PC-9 (cell line): ENCODE measurements around the gene CNNM2. TPM values are rescaled to one million over a fixed set of nuclear protein-coding genes. Genes with fewer than 3 reads are reported as not detected.

Source experiments
- BruUV-seq: library from RNA; stranded (reverse); fragments of 400-500 nt; replicated peaks from 2 replicates; lab custom pipeline; 2021; lab: Mats Ljungman, UMichigan
- CTCF ChIA-PET: fragments of 300-600 bp; sonication (Branson Sonifier 250); formaldehyde crosslinking; loops from one replicate; lab custom pipeline; 2022; ENCODE audit warnings: antibody characterized with exemption; lab: Charles Lee
- POLR2A ChIA-PET: fragments of 300-600 bp; sonication (Branson Sonifier 250); formaldehyde crosslinking; loops from one replicate; lab custom pipeline; 2022; ENCODE audit warnings: antibody characterized with exemption; ENCODE audit not compliant: unreplicated experiment; lab: Charles Lee
- DNase-seq, 2 experiments: peaks; one replicate each; pipeline versions ENCODE4 v3.0.0 to v3.0.0-alpha.2; 2015 to 2022; ENCODE audit warnings: mixed read lengths in 1 of 2
- H2AFZ ChIP-seq: fragments of 200-600 bp; sonication (generic); 2 replicates; pipeline ENCODE4 v1.8.1; 2017; ENCODE audit warnings: antibody characterized with exemption
- H3F3A ChIP-seq: fragments of 200-600 bp; sonication (generic); 2 replicates; pipeline ENCODE4 v1.8.1; 2017; ENCODE audit warnings: antibody characterized with exemption, mild to moderate bottlenecking, low read depth; ENCODE audit not compliant: insufficient read depth
- H3K27ac ChIP-seq: fragments of 200-600 bp; sonication (generic); 2 replicates; pipeline ENCODE4 v1.6.1; 2016; ENCODE audit warnings: mixed run types
- H3K27me3 ChIP-seq: fragments of 200-600 bp; sonication (generic); 2 replicates; pipeline ENCODE4 v1.6.1; 2016; ENCODE audit warnings: low read depth, mixed run types; ENCODE audit not compliant: insufficient read depth
- H3K36me3 ChIP-seq: fragments of 200-600 bp; sonication (generic); 2 replicates; pipeline ENCODE4 v1.6.1; 2016; ENCODE audit warnings: low read depth, mixed run types
- H3K4me1 ChIP-seq: fragments of 200-600 bp; sonication (generic); replicated peaks from 2 replicates; pipeline ENCODE4 v1.6.1; 2016; ENCODE audit warnings: mixed run types; ENCODE audit not compliant: insufficient read depth
- H3K4me2 ChIP-seq: fragments of 200-600 bp; sonication (generic); 2 replicates; pipeline ENCODE4 v1.6.1; 2017; ENCODE audit warnings: mixed run types
- H3K4me3 ChIP-seq: fragments of 200-600 bp; sonication (generic); 2 replicates; pipeline ENCODE4 v1.6.1; 2016; ENCODE audit warnings: mixed run types
- H3K79me2 ChIP-seq: fragments of 200-600 bp; sonication (generic); 2 replicates; pipeline ENCODE4 v1.6.1; 2017; ENCODE audit warnings: low read depth, mixed run types
- H3K9me2 ChIP-seq: fragments of 200-600 bp; sonication (generic); 2 replicates; pipeline ENCODE4 v1.8.1; 2017; ENCODE audit warnings: mild to moderate bottlenecking; ENCODE audit not compliant: insufficient read depth
- H3K9me3 ChIP-seq: fragments of 200-600 bp; sonication (generic); 2 replicates; pipeline ENCODE4 v1.8.1; 2016; ENCODE audit warnings: low read depth; ENCODE audit not compliant: insufficient read depth
- H4K20me1 ChIP-seq: fragments of 200-600 bp; sonication (generic); 2 replicates; pipeline ENCODE4 v1.8.1; 2017; ENCODE audit not compliant: insufficient read depth
- EZH2 ChIP-seq: fragments of 200-600 bp; sonication (generic); IDR thresholded peaks from 2 replicates; pipeline ENCODE4 v1.8.0; 2017; ENCODE audit warnings: antibody characterized with exemption, low read depth
- intact Hi-C: fragments of 100-400 bp; cut with micrococcal nuclease; formaldehyde crosslinking; loops from one replicate; pipeline ENCODE4 v1.10.0; 2022; ENCODE audit not compliant: unreplicated experiment
- total RNA-seq: library from RNA; stranded (reverse); gene quantifications from 2 replicates; pipeline ENCODE4 v1.2.3, GENCODE V29; 2021
- TF ChIP-seq, protein P1 (sequence below): fragments of 200-600 bp; sonication (generic); conservative IDR thresholded peaks from 2 replicates; pipeline ENCODE4 v1.6.1; 2017; ENCODE audit warnings: mixed run types, antibody characterized with exemption, mild to moderate bottlenecking, moderate library complexity

Gene CNNM2
- total RNA-seq, 1 experiment from 2014 or later: 8.8 TPM

GRCh38 chr10:103040418-103040817 lies 122.3 kb downstream of the CNNM2 start:
- Histone ChIP-seq H3F3A (no peaks in the 10 kb centered on the region), H3K9me3 (no peaks in the 10 kb centered on the region), H3K79me2 (no peaks in the 10 kb centered on the region), H3K27ac (no peak overlapping the region), H3K36me3 (no peaks in the 10 kb centered on the region), H3K4me3 (no peak overlapping the region), H3K9me2 (no peaks in the 10 kb centered on the region), H3K27me3 (no peaks in the 10 kb centered on the region), H2AFZ (no peak overlapping the region), H3K4me1 (no peaks in the 10 kb centered on the region), H3K4me2 (no peak overlapping the region), H4K20me1 (no peaks in the 10 kb centered on the region)
- no TSS peak for BruUV-seq
- DNase-seq: no peak
- intact Hi-C loops: no loop called here
- ChIA-PET POLR2A (interaction anchor here (1.1 kb wide), 1 partner anchor 300 kb away, joined by 3 read pairs; no protein-coding TSS in a partner anchor), CTCF (no interaction called here)
- no peak for TF ChIP-seq EZH2
- TF ChIP-seq, protein P1, sequence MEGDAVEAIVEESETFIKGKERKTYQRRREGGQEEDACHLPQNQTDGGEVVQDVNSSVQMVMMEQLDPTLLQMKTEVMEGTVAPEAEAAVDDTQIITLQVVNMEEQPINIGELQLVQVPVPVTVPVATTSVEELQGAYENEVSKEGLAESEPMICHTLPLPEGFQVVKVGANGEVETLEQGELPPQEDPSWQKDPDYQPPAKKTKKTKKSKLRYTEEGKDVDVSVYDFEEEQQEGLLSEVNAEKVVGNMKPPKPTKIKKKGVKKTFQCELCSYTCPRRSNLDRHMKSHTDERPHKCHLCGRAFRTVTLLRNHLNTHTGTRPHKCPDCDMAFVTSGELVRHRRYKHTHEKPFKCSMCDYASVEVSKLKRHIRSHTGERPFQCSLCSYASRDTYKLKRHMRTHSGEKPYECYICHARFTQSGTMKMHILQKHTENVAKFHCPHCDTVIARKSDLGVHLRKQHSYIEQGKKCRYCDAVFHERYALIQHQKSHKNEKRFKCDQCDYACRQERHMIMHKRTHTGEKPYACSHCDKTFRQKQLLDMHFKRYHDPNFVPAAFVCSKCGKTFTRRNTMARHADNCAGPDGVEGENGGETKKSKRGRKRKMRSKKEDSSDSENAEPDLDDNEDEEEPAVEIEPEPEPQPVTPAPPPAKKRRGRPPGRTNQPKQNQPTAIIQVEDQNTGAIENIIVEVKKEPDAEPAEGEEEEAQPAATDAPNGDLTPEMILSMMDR: no peak

DNA sequence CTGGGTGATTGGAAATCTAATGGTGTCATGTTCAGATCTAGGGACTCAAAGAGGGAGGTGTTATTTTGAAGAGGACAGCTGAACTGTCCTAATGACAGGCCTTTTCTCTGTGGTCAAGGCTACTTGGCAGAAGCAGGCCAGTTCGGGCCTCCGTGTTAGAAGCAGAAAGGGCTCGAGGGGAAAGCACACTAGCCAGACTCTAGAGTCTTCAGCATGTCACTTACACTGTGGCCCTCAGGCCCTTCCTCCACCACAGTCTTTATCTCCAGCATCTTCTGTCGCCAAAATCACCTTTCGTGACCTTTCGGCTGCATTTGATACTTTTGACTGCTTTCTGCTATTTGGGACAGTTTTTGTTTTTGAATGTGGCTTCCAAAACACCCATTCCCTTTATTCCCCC lies 123.3 kb downstream of the CNNM2 start:
- CTCF ChIA-PET: no interaction called here
- no peaks in the 10 kb centered on the region for H3K9me2 ChIP-seq
- no peaks in the 10 kb centered on the region for H3K27me3 ChIP-seq
- H3F3A ChIP-seq: no peaks in the 10 kb centered on the region
- POLR2A ChIA-PET: no interaction called here
- no peaks in the 10 kb centered on the region for H3K9me3 ChIP-seq
- DNase-seq: no peak
- intact Hi-C loops: no loop called here
- no peak overlapping the region for H2AFZ ChIP-seq
- TF ChIP-seq, protein P1: no peak
- TF ChIP-seq EZH2: no peak
- H4K20me1 ChIP-seq: no peaks in the 10 kb centered on the region
- H3K4me2 ChIP-seq: no peak overlapping the region
- no peak overlapping the region for H3K27ac ChIP-seq
- H3K4me1 ChIP-seq: no peaks in the 10 kb centered on the region
- BruUV-seq: no TSS peak
- H3K79me2 ChIP-seq: no peaks in the 10 kb centered on the region
- no peaks in the 10 kb centered on the region for H3K36me3 ChIP-seq
- H3K4me3 ChIP-seq: no peak overlapping the region

DNA sequence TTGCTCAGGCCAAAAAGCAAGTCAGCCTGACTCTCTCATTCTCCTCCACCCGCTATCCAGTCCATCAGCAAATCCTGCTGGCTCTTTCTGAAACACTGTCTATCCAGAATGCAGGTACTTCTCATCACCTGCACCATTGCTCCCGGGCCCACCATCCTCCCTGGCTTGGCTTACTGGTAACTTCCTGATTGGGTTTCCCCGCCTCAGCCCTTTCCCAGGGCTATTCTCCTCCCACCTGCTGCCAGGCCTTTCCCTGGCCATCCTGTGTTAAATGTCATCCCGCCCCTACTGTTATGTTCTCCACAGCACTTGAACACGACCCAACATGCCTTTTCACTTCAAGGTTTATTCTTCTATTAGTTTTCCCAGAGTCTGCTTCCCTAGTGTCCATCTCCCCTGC lies 124.0 kb downstream of the CNNM2 start:
- intact Hi-C loops: no loop called here
- DNase-seq: no peak
- H4K20me1 ChIP-seq: no peaks in the 10 kb centered on the region
- ChIA-PET POLR2A (no interaction called here), CTCF (no interaction called here)
- no peaks in the 10 kb centered on the region for H3K9me2 ChIP-seq
- no peak overlapping the region for H3K4me2 ChIP-seq
- H3F3A ChIP-seq: no peaks in the 10 kb centered on the region
- BruUV-seq: no TSS peak
- TF ChIP-seq, protein P1: no peak
- TF ChIP-seq EZH2: no peak
- H3K27me3 ChIP-seq: no peaks in the 10 kb centered on the region
- no peaks in the 10 kb centered on the region for H3K36me3 ChIP-seq
- no peaks in the 10 kb centered on the region for H3K4me1 ChIP-seq
- no peaks in the 10 kb centered on the region for H3K79me2 ChIP-seq
- no peaks in the 10 kb centered on the region for H3K9me3 ChIP-seq
- H2AFZ ChIP-seq: no peak overlapping the region
- no peak overlapping the region for H3K27ac ChIP-seq
- no peak overlapping the region for H3K4me3 ChIP-seq
